Glutamatergic neuron (in vitro differentiated cells): ENCODE results near the gene WNT3A. TPM values are rescaled to one million over a fixed set of nuclear protein-coding genes. Genes with fewer than 3 reads are reported as not detected.

Source experiments
- DNase-seq: peaks from one replicate; pipeline ENCODE4 v3.0.0; 2022
- H3K27ac Mint-ChIP-seq: one replicate; pipeline ENCODE4 v1.8.0; 2020; ENCODE audit warnings: mild to moderate bottlenecking, mixed read lengths, inconsistent platforms; ENCODE audit not compliant: unreplicated experiment
- H3K27me3 Mint-ChIP-seq: one replicate; pipeline ENCODE4 v1.8.0; 2020; ENCODE audit warnings: mild to moderate bottlenecking, moderate library complexity, mixed read lengths, inconsistent platforms; ENCODE audit not compliant: unreplicated experiment
- H3K36me3 Mint-ChIP-seq: one replicate; pipeline ENCODE4 v1.8.0; 2020; ENCODE audit warnings: mild to moderate bottlenecking, mixed read lengths, inconsistent platforms; ENCODE audit not compliant: unreplicated experiment
- H3K4me1 Mint-ChIP-seq: one replicate; pipeline ENCODE4 v1.8.0; 2020; ENCODE audit warnings: mild to moderate bottlenecking, low read depth, mixed read lengths, inconsistent platforms; ENCODE audit not compliant: unreplicated experiment
- H3K4me3 Mint-ChIP-seq: one replicate; pipeline ENCODE4 v1.8.0; 2020; ENCODE audit warnings: mild to moderate bottlenecking, mixed read lengths, inconsistent platforms; ENCODE audit not compliant: unreplicated experiment
- H3K9me3 Mint-ChIP-seq: one replicate; pipeline ENCODE4 v1.8.0; 2020; ENCODE audit warnings: mild to moderate bottlenecking, moderate library complexity, mixed read lengths, inconsistent platforms; ENCODE audit not compliant: unreplicated experiment
- total RNA-seq: library from RNA; stranded (reverse); fragmentation: NEBNext Ultra II Directional; extraction: Animal tissue kit (Norgen Biotek cat#: 25700); gene quantifications from one replicate; pipeline ENCODE4 v1.2.1, GENCODE V29; 2021; ENCODE audit not compliant: unreplicated experiment
- TF ChIP-seq, protein P1 (sequence below): fragments of 200-600 bp; sonication (generic); IDR thresholded peaks from one replicate; pipeline ENCODE4 v1.5.0; 2021; ENCODE audit not compliant: partially characterized antibody, unreplicated experiment

WNT3A gene
- total RNA-seq, 1 donor from 2014 or later = not detected

DNA sequence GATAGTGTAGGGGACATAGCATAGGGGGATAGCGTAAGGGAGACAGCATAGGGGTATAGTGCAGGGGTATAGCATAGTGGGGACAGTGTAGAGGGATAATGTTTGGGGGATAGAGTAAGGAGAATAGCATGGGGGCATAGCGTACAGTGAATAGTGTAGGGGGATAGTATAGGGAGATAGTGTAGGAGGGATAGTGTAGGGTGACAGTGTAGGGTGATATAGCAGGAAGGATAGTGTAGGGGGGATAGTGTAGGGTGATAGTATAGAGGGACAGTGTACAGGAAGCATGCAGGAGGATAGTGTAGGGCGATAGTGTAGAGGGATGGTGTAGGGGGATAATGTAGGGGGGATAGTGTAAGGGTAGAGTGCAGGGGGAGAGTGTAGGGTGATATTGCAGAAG, 64.1 kb downstream of the WNT3A start:
- H3K27ac Mint-ChIP-seq = no peak overlapping the region
- H3K9me3 Mint-ChIP-seq = no peaks in the 10 kb centered on the region
- H3K36me3 Mint-ChIP-seq = no peaks in the 10 kb centered on the region
- TF ChIP-seq, protein P1, sequence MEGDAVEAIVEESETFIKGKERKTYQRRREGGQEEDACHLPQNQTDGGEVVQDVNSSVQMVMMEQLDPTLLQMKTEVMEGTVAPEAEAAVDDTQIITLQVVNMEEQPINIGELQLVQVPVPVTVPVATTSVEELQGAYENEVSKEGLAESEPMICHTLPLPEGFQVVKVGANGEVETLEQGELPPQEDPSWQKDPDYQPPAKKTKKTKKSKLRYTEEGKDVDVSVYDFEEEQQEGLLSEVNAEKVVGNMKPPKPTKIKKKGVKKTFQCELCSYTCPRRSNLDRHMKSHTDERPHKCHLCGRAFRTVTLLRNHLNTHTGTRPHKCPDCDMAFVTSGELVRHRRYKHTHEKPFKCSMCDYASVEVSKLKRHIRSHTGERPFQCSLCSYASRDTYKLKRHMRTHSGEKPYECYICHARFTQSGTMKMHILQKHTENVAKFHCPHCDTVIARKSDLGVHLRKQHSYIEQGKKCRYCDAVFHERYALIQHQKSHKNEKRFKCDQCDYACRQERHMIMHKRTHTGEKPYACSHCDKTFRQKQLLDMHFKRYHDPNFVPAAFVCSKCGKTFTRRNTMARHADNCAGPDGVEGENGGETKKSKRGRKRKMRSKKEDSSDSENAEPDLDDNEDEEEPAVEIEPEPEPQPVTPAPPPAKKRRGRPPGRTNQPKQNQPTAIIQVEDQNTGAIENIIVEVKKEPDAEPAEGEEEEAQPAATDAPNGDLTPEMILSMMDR = no peak
- H3K4me1 Mint-ChIP-seq = no peaks in the 10 kb centered on the region
- no peak for DNase-seq
- H3K27me3 Mint-ChIP-seq = peaks cover 15% of the 10 kb centered on the region
- H3K4me3 Mint-ChIP-seq = no peak overlapping the region

DNA sequence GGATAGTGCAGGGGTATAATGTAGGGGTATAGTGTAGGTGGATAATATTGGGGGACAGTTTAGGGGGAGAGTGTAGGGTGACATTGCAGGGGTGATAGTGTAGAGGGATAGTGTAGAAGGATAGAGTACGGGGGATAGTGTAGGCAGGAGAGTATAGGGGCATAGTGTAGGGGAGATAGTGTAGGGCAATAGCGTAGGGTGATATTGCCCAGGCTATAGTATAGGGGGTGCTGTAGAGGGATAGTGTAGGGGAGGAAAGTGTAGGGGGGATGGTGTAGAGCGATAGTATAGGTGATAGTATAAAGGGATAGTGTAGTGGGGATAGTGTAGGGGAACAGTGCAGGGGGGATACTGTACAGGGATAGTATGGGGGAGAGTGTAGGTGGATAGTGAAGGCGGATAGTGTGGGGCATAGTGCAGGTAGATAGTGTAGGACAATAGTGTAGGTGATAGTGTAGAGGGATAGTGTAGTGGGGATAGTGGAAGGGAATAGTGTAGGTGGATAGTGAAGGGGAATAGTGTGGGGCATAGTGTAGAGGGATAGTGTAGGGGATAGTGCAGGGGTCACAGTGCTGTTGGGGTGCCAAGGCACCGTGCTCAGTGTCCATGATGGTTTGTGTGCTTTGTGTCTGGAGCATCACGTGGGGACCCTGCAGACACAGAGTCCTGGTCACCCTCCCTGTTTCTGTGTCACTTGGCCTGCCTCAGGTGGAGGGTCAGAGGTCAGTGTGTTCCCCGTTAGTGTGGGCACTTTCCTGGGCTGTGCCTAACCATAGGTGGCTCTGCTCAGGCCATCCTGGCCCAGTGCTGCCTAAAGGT, 65.2 kb downstream of the WNT3A start:
- DNase-seq = no peak
- H3K27ac Mint-ChIP-seq = no peak overlapping the region
- H3K4me1 Mint-ChIP-seq = no peaks in the 10 kb centered on the region
- no peak overlapping the region for H3K4me3 Mint-ChIP-seq
- H3K36me3 Mint-ChIP-seq = no peaks in the 10 kb centered on the region
- TF ChIP-seq, protein P1 = no peak
- H3K9me3 Mint-ChIP-seq = no peaks in the 10 kb centered on the region
- peaks cover 13% of the 10 kb centered on the region for H3K27me3 Mint-ChIP-seq

DNA sequence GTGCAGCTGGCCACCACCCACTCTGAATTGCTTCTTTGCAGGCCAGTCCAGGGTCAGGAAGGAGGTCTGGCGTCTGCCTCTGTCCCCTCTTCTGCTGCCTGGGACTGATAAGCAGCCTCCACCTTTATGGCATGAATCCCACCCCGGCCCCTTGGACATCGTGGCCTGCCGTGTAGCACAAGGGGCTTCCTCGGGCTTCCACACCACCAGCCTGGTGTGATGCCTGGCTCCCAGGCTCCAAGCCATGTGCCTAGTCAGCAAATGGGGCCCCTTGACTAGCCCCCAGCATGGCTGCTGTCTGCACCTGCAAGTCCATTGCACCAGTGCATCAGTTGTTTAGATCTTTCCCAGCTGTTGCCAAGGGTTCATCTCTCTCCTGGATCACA, 65.9 kb downstream of the WNT3A start:
- Mint-ChIP-seq H3K36me3 (no peaks in the 10 kb centered on the region), H3K4me3 (no peak overlapping the region), H3K9me3 (no peaks in the 10 kb centered on the region), H3K27me3 (peaks cover 9% of the 10 kb centered on the region), H3K27ac (no peak overlapping the region), H3K4me1 (no peaks in the 10 kb centered on the region)
- DNase-seq = no peak
- TF ChIP-seq, protein P1 = no peak

DNA sequence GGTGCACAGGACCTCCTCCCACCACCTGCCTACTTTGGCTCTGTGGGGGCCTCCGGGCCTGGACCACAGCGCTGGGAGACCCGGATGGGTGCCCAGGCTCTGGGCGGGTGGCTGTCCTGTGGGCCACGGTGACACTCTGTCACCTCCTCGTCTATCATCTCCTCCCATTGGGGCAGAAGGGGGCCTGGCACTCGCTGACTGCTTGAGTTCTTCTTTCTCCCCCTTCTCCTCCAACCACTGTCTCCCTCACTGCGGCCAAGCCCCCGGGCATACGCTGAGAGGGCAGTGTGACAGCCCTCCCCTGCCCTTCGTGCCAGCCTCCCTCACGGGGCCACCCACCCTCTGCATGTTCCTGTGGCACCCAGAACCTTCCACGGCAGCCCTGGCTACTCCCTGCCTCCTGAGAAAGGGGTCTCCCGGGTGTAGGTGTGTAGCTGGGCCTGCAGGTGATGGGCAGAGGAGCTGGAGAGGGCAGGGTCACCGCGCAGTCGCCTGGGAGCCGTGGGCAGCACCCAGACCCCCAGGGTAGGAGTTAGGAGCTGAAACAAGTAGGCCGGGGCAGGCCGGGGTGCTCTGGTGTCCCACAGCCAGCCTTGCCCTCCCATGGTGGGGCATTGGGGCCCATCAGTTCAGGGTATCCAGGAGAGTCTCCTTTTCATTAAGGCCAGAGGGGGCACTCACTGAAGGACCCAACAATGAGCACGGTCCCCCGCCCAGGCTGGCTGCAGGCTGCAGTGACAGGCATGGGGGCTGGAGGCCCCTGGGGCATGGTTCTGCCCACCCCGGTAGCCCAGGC, 66.5 kb downstream of the WNT3A start:
- Mint-ChIP-seq H3K27me3 (peaks cover 9% of the 10 kb centered on the region), H3K27ac (no peak overlapping the region), H3K4me3 (no peak overlapping the region), H3K9me3 (no peaks in the 10 kb centered on the region), H3K4me1 (no peaks in the 10 kb centered on the region), H3K36me3 (no peaks in the 10 kb centered on the region)
- DNase-seq = peak; percentile 14
- TF ChIP-seq, protein P1 = no peak
